ENCODE measurements around the gene TAF1.

GRCh38 chrX:71510161-71510560, 144.0 kb downstream of the TAF1 start:
- no peak for TF ChIP-seq CTCF (conservative IDR thresholded peaks at IDR 0.05; ENCODE audit: low read depth in 2 of 2)
- TF ChIP-seq REST (IDR thresholded peaks at IDR 0.05; ENCODE audit: unreplicated experiment): no peak
- TF ChIP-seq POLR2AphosphoS5 (IDR thresholded peaks at IDR 0.05; ENCODE audit: low read depth): no peak
